Uterus (tissue), 2 donors: ENCODE data around the gene PARD3.

ENCODE experiments used
- CTCF ChIP-seq, 4 experiments: fragments of 200-600 bp in 2 of 4; fragments of 450-650 bp in 2 of 4; sonication (generic) in 2 of 4; IDR thresholded peaks; one replicate each; pipeline ENCODE4 v1.5.1; 2016 to 2019; ENCODE audit warnings: antibody characterized with exemption in 4 of 4, mild to moderate bottlenecking in 2 of 4, moderate library complexity in 1 of 4
- POLR2A ChIP-seq, 2 donors: fragments of 450-650 bp; IDR thresholded peaks; one replicate each; pipeline ENCODE4 v1.6.1; 2016; ENCODE audit warnings: antibody characterized with exemption in 2 of 2, mild to moderate bottlenecking in 1 of 2, moderate library complexity in 1 of 2

- TF ChIP-seq CTCF (IDR thresholded peaks at IDR 0.05): no peak
- no peak for TF ChIP-seq POLR2A (IDR thresholded peaks at IDR 0.05)
Measured at GRCh38 chr10:34380856-34381255, 434.2 kb downstream of the PARD3 start.
